CD14-positive monocyte (primary cell): ENCODE results near the gene CTDSPL. TPM values are rescaled to one million over a fixed set of nuclear protein-coding genes. Genes with fewer than 3 reads are reported as not detected.

Experiments
- DNase-seq, 3 donors: peaks; one replicate each; pipeline ENCODE4 v3.0.0-alpha.2; 2011 to 2022
- H2AFZ ChIP-seq: 2 replicates; pipeline ENCODE4 v1.6.0; 2012; ENCODE audit warnings: mild to moderate bottlenecking, low read depth, low read length, inconsistent platforms; ENCODE audit not compliant: insufficient read depth, poor library complexity, severe bottlenecking
- H3K27ac ChIP-seq, 2 donors: 1 replicate in 1 of 2; 2 replicates in 1 of 2; pipeline ENCODE4 v1.5.1; 2012 to 2013; ENCODE audit warnings: low read length in 2 of 2, control low read depth in 1 of 2, inconsistent platforms in 1 of 2, low read depth in 1 of 2, mild to moderate bottlenecking in 1 of 2
- H3K27me3 ChIP-seq, 2 donors: one replicate each; pipeline versions ENCODE4 v1.6.0 to v1.6.1; 2011 to 2013; ENCODE audit warnings: low read length in 2 of 2; ENCODE audit not compliant: control insufficient read depth in 2 of 2, insufficient read depth in 2 of 2
- H3K36me3 ChIP-seq, 2 donors: replicated peaks in 1 of 2; 1 replicate in 1 of 2; 2 replicates in 1 of 2; pipeline versions ENCODE4 v1.5.1 to v1.6.1; 2012 to 2013; ENCODE audit warnings: low read length in 2 of 2, control low read depth in 1 of 2, inconsistent platforms in 1 of 2, mild to moderate bottlenecking in 1 of 2; ENCODE audit not compliant: insufficient read depth in 2 of 2, control insufficient read depth in 1 of 2
- H3K4me1 ChIP-seq, 2 donors: 1 replicate in 1 of 2; 2 replicates in 1 of 2; pipeline versions ENCODE4 v1.5.1 to v1.6.1; 2012 to 2013; ENCODE audit warnings: low read length in 2 of 2, control low read depth in 1 of 2, inconsistent platforms in 1 of 2, mild to moderate bottlenecking in 1 of 2, moderate library complexity in 1 of 2; ENCODE audit not compliant: insufficient read depth in 2 of 2, control insufficient read depth in 1 of 2
- H3K4me2 ChIP-seq: replicated peaks from 2 replicates; pipeline ENCODE3; 2012; ENCODE audit warnings: low read length, moderate library complexity, mild to moderate bottlenecking; ENCODE audit not compliant: poor library complexity, severe bottlenecking; ENCODE audit errors: extremely low read depth
- H3K4me3 ChIP-seq, 3 experiments: fragments of 200-600 bp in 1 of 3; sonication (generic) in 1 of 3; replicated peaks in 1 of 3; 1 replicate in 2 of 3; 2 replicates in 1 of 3; pipeline ENCODE4 v1.5.1; 2011 to 2013; ENCODE audit warnings: low read length in 3 of 3, mild to moderate bottlenecking in 3 of 3, control low read depth in 2 of 3, low read depth in 2 of 3, inconsistent platforms in 1 of 3, moderate library complexity in 1 of 3
- H3K79me2 ChIP-seq: 2 replicates; pipeline ENCODE4 v1.6.0; 2012; ENCODE audit warnings: mild to moderate bottlenecking, control low read depth, inconsistent platforms, low read length, moderate library complexity; ENCODE audit not compliant: insufficient read depth
- H3K9ac ChIP-seq: 2 replicates; pipeline ENCODE4 v1.6.0; 2017; ENCODE audit warnings: low read length, mild to moderate bottlenecking; ENCODE audit not compliant: insufficient read depth, poor library complexity, severe bottlenecking
- H3K9me3 ChIP-seq, 2 donors: replicated peaks in 1 of 2; 1 replicate in 1 of 2; 2 replicates in 1 of 2; pipeline versions ENCODE4 v1.5.1 to v1.6.1; 2012 to 2013; ENCODE audit warnings: low read length in 2 of 2, control low read depth in 1 of 2; ENCODE audit not compliant: control insufficient read depth in 1 of 2, insufficient read depth in 1 of 2
- H4K20me1 ChIP-seq: 2 replicates; pipeline ENCODE4 v1.6.0; 2012; ENCODE audit warnings: mild to moderate bottlenecking, low read length, control low read depth, moderate library complexity; ENCODE audit not compliant: insufficient read depth
- H3K27ac Mint-ChIP-seq, 7 donors: one replicate each; pipeline ENCODE4 v1.8.0; 2020; ENCODE audit warnings: mild to moderate bottlenecking in 7 of 7, mixed read lengths in 7 of 7, moderate library complexity in 6 of 7, inconsistent platforms in 2 of 7
- H3K27me3 Mint-ChIP-seq, 3 donors: one replicate each; pipeline ENCODE4 v1.8.0; 2021 to 2022; ENCODE audit warnings: low read depth in 3 of 3, mild to moderate bottlenecking in 3 of 3, mixed read lengths in 3 of 3, moderate library complexity in 3 of 3, inconsistent platforms in 1 of 3
- H3K36me3 Mint-ChIP-seq, 2 donors: one replicate each; pipeline ENCODE4 v1.8.0; 2020; ENCODE audit warnings: mixed read lengths in 2 of 2, inconsistent platforms in 1 of 2, mild to moderate bottlenecking in 1 of 2
- H3K4me1 Mint-ChIP-seq: one replicate; pipeline ENCODE4 v1.8.0; 2020; ENCODE audit warnings: mild to moderate bottlenecking, mixed read lengths
- H3K4me3 Mint-ChIP-seq, 2 donors: one replicate each; pipeline ENCODE4 v1.8.0; 2020; ENCODE audit warnings: mild to moderate bottlenecking in 2 of 2, mixed read lengths in 2 of 2, moderate library complexity in 1 of 2
- H3K9me3 Mint-ChIP-seq, 7 donors: one replicate each; pipeline ENCODE4 v1.8.0; 2020 to 2022; ENCODE audit warnings: mixed read lengths in 7 of 7, mild to moderate bottlenecking in 6 of 7, moderate library complexity in 6 of 7, inconsistent platforms in 2 of 7
- WGBS: methylation state at CpG from one replicate; pipeline ENCODE4 v1.1.5; 2013; ENCODE audit warnings: missing lambda C conversion rate; ENCODE audit not compliant: insufficient coverage; 5-methylcytosine and 5-hydroxymethylcytosine counted together
- intact Hi-C, 2 donors: fragments of 100-400 bp; cut with micrococcal nuclease; formaldehyde crosslinking; loops; one replicate each; pipeline versions ENCODE4 v1.15.0 to v1.15.1; 2023
- polyA plus RNA-seq, 3 donors: library from polyadenylated mRNA; depleted of rRNA in 1 of 3; unstranded in 2 of 3; stranded (reverse) in 1 of 3; fragments of 300-500 nt in 2 of 3; fragments of >200 nt in 1 of 3; fragmentation: Illumina TruSeq in 2 of 3; gene quantifications; 1 replicate in 2 of 3; 2 replicates in 1 of 3; pipeline ENCODE4 v1.2.3, GENCODE V29; 2012 to 2021
- TF ChIP-seq, protein P1 (sequence below): fragments of 200-600 bp; IDR thresholded peaks from one replicate; pipeline ENCODE4 v1.8.0; 2022; ENCODE audit warnings: antibody characterized with exemption, mild to moderate bottlenecking

Gene CTDSPL
- polyA plus RNA-seq, 3 donors, result 0.15 to 0.69 (median 0.33) TPM

DNA sequence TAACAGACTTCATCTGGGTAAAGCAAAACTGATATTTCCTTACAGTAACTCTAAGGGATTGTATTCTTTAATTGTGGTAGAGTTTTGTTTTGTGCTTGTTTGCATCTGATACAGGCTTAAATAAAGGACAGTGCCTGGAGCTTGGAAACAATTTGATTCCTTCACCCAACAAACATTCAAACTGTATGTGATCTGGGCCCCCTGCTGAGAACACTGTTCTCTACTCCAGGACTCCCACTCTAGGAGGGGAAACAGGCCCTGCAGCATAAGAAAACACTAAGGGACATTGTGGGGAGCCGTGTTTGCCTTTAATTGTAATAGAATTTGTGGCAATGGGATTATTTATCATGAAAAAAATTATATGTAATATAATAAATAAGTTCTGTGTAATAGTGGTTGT lies 56.9 kb downstream of the CTDSPL start:
- no peak overlapping the region for H3K27ac Mint-ChIP-seq
- H3K27me3 Mint-ChIP-seq, result peaks cover 0 to 3% (median 0%) of the 10 kb centered on the region in 3 donors
- no peak overlapping the region for H3K4me2 ChIP-seq
- no peak overlapping the region for H3K9ac ChIP-seq
- intact Hi-C loops, result no loop called here
- no peak for DNase-seq
- no peaks in the 10 kb centered on the region for H3K79me2 ChIP-seq
- peaks cover 0 to 3% (median 0%) of the 10 kb centered on the region in 7 donors for H3K9me3 Mint-ChIP-seq
- H3K4me3 Mint-ChIP-seq, result no peak overlapping the region
- no peak overlapping the region for H2AFZ ChIP-seq
- no peaks in the 10 kb centered on the region for H3K27me3 ChIP-seq
- TF ChIP-seq, protein P1, sequence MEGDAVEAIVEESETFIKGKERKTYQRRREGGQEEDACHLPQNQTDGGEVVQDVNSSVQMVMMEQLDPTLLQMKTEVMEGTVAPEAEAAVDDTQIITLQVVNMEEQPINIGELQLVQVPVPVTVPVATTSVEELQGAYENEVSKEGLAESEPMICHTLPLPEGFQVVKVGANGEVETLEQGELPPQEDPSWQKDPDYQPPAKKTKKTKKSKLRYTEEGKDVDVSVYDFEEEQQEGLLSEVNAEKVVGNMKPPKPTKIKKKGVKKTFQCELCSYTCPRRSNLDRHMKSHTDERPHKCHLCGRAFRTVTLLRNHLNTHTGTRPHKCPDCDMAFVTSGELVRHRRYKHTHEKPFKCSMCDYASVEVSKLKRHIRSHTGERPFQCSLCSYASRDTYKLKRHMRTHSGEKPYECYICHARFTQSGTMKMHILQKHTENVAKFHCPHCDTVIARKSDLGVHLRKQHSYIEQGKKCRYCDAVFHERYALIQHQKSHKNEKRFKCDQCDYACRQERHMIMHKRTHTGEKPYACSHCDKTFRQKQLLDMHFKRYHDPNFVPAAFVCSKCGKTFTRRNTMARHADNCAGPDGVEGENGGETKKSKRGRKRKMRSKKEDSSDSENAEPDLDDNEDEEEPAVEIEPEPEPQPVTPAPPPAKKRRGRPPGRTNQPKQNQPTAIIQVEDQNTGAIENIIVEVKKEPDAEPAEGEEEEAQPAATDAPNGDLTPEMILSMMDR, result no peak
- no peaks in the 10 kb centered on the region for H4K20me1 ChIP-seq
- H3K4me1 Mint-ChIP-seq, result peaks cover 14% of the 10 kb centered on the region
- H3K4me3 ChIP-seq, result no peak overlapping the region
- H3K9me3 ChIP-seq, result no peaks in the 10 kb centered on the region
- H3K36me3 Mint-ChIP-seq, result peaks cover 0 to 2% of the 10 kb centered on the region in 2 donors
- no peaks in the 10 kb centered on the region for H3K36me3 ChIP-seq
- WGBS, result no CpG with 5 or more reads among the region's 1 CpG
- no peak overlapping the region for H3K27ac ChIP-seq
- peaks cover 8 to 9% of the 10 kb centered on the region in 2 donors for H3K4me1 ChIP-seq

DNA sequence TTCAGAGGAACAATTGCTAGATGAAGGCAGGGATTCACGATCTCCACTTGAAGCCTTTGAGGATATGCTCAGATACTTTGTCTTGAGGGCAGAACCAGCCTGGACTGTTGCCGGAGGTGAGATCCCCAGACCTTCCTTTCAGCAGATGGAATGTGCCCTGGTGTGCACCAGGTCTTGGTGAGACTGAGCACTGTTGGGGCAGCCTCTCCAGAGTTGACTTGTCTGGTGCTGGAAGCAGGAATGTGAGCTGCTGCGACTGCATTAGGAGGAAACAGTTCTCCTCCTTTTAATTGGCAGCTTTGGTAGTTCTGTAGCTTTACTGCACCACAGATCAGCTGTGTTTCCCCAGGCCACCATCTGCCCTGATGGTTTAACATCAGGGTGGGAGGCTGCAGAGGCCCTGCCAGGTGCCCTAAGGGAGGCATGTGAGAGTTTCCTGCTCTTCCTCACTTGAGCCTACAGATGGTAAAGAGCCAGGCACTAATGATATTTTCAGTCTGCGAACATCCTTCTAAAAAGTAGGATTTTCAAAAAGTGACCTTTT lies 58.5 kb downstream of the CTDSPL start:
- Mint-ChIP-seq H3K9me3 (peaks cover 0 to 2% (median 0%) of the 10 kb centered on the region in 7 donors), H3K4me1 (peaks cover 9% of the 10 kb centered on the region), H3K4me3 (no peak overlapping the region), H3K36me3 (peaks cover 2 to 5% of the 10 kb centered on the region in 2 donors), H3K27me3 (peaks cover 0 to 3% (median 0%) of the 10 kb centered on the region in 3 donors), H3K27ac (no peak overlapping the region)
- Histone ChIP-seq H3K9ac (no peak overlapping the region), H3K27me3 (no peaks in the 10 kb centered on the region), H3K36me3 (no peaks in the 10 kb centered on the region), H3K27ac (no peak overlapping the region), H3K79me2 (no peaks in the 10 kb centered on the region), H4K20me1 (no peaks in the 10 kb centered on the region), H3K9me3 (no peaks in the 10 kb centered on the region), H2AFZ (no peak overlapping the region), H3K4me1 (peaks cover 5 to 6% of the 10 kb centered on the region in 2 donors), H3K4me2 (no peak overlapping the region), H3K4me3 (no peak overlapping the region)
- 62% methylated on average over 3 of the region's 4 CpGs for WGBS
- TF ChIP-seq, protein P1, result no peak
- intact Hi-C loops, result no loop called here
- DNase-seq, result no peak
